HG03280 (cell line): ENCODE data around the gene GNL2.
A peak's percentile ranks its signal among the peaks of the same experiment; 100 is the strongest.
"Not testable (repeated sequence)": the region's sequence is repeated elsewhere in the genome, so short reads cannot be mapped to it uniquely, and the experiment has no call there.

Experiments used
- ATAC-seq: cut with Tn5 transposase; IDR thresholded peaks from one replicate; pipeline ENCODE4 v1.9.1; 2021; ENCODE audit warnings: mild to moderate bottlenecking, moderate library complexity; ENCODE audit not compliant: unreplicated experiment

Gene GNL2

GRCh38 chr1:37560401-37561132 is 35.2 kb downstream of the GNL2 start:
- ATAC-seq, result no peak

GRCh38 chr1:37559957-37560379 is 35.8 kb downstream of the GNL2 start:
- ATAC-seq, result not testable (repeated sequence)

- ATAC-seq, result no peak
Observed at GRCh38 chr1:37559080-37559479, 36.7 kb downstream of the GNL2 start.

GRCh38 chr1:37558411-37558810 is 37.3 kb downstream of the GNL2 start:
- no peak for ATAC-seq

- ATAC-seq, result no peak
Observed at GRCh38 chr1:37557402-37557801, 38.3 kb downstream of the GNL2 start.

GRCh38 chr1:37556712-37557196 is 39.0 kb downstream of the GNL2 start, which contains the start of gene DNALI1:
DNALI1 (plus strand) TSS chr1:37556940; CDS start chr1:37556995, 55 bp downstream.
- no peak for ATAC-seq

- ATAC-seq, result peak; percentile 91
Observed at GRCh38 chr1:37553927-37554808, 41.6 kb downstream of the GNL2 start, which contains the start of gene SNIP1. SNIP1 (minus strand) TSS chr1:37554293; CDS start chr1:37554229, 64 bp downstream.

- no peak for ATAC-seq
Observed at GRCh38 chr1:37553598-37553926, 42.2 kb downstream of the GNL2 start.

- ATAC-seq, result no peak
Observed at GRCh38 chr1:37549341-37549740, 46.4 kb downstream of the GNL2 start.

GRCh38 chr1:37545019-37545418 is 50.7 kb downstream of the GNL2 start:
- no peak for ATAC-seq

GRCh38 chr1:37544530-37544929 is 51.2 kb downstream of the GNL2 start:
- ATAC-seq, result no peak

GRCh38 chr1:37540036-37540785 is 55.5 kb downstream of the GNL2 start:
- ATAC-seq, result no peak

- ATAC-seq, result not testable (repeated sequence)
Observed at GRCh38 chr1:37539154-37539553, 56.6 kb downstream of the GNL2 start.

GRCh38 chr1:37537378-37537777 is 58.4 kb downstream of the GNL2 start:
- no peak for ATAC-seq

- no peak for ATAC-seq
Observed at GRCh38 chr1:37533317-37534093, 62.2 kb downstream of the GNL2 start.

GRCh38 chr1:37532418-37533156 is 63.1 kb downstream of the GNL2 start:
- ATAC-seq, result not testable (repeated sequence)

- not testable (repeated sequence) for ATAC-seq
Observed at GRCh38 chr1:37529888-37530287, 65.8 kb downstream of the GNL2 start.

GRCh38 chr1:37519613-37520012 is 76.1 kb downstream of the GNL2 start:
- no peak for ATAC-seq

- ATAC-seq, result not testable (repeated sequence)
Observed at GRCh38 chr1:37518929-37519328, 76.8 kb downstream of the GNL2 start.
